Measurements from ENCODE around the gene WNT1.
A peak's percentile ranks its signal among the peaks of the same experiment; 100 is the strongest.

The WNT1 gene

DNA sequence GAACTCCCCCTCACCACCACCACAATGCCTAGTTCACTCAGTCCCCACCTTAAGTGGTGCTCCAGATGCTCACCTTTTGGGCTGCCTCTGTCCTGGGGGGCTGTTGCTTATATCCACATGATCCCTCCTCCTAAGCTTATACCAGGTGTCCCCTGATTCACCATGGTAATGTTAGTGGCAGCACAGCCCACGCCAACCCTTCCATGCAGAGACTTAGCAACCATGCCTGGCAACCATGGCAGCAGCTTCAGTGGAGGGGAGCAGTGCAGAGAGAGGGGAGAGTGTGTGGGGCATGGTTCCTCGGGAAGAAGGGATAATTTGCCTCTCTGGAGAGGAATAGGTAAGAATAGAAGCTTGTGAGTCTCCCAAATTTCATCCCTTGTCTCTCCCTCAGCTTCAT, 22.2 kb downstream of the WNT1 start:
- DNase-seq (ENCODE audit: low read depth), result no peak

GRCh38 chr12:49008943-49009342, 30.8 kb downstream of the WNT1 start:
- no peak for DNase-seq (ENCODE audit: low read depth)

DNA sequence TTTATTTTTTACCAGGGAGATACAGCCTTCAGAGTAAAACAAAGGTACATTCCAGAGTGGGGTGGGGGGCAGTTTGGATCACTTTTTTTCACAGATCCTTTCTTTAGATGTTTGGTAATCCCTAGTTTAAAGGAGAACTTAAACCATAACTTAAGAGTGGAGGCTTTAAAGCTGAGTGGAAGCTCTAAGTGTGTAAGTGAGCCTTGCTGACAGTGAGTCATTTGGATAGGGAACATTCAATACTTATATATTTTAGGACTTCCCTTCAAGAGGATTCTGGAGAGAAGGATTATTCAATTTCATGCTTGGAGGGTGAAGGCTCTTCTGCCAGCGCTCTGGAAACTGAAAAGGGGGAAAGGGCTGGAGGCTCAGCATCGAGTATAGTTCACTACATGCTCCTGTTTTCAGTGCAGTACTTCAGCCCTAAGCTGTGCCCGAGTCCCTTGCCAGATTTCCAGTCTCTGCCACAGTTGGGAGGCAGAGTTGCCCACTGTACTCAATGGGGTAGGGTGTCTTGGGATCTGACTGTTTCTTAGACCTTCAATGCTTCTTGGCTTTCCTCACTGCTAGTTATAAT, 32.1 kb downstream of the WNT1 start:
- no peak for DNase-seq (ENCODE audit: low read depth)

DNA sequence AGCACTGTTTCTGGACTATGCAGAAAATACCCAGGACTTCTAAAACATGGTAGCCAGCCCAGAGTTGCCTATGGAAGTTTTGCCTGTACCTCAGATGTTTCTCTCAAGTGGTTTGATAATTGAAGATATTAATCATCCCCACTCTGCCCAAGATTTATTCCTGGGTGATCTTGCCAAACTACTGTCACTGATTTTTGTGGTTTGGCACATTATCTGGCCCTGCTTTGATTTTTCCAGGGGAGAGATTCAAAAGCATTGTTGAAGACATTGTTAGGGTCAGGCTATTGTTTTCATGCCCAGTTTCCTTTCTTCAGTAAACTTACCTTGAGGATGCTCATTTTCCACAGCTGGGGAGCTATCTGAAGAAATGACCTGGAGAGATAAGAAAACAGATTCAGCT, 34.6 kb downstream of the WNT1 start:
- DNase-seq (ENCODE audit: low read depth), result no peak

GRCh38 chr12:49013428-49013827, 35.3 kb downstream of the WNT1 start:
- no peak for DNase-seq (ENCODE audit: low read depth)

GRCh38 chr12:49014547-49014946, 36.4 kb downstream of the WNT1 start:
- DNase-seq (ENCODE audit: low read depth), result no peak

DNA sequence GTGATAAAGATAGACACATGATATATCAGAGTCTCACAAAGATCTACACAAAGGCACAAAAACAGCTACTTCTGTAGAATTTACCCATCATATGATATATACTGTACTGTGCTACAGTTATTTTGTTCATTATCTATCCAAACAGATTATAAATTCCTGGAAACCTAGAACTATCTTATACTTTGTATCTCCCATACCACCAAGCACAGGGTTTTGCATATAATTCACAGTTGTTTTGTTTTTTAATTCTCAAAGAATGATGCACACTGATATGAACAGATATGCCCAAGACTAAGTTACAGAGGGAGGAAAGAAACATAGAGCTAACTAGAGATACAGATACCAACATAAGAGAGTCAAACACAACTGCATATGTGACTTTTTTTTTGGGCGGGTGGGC, 37.1 kb downstream of the WNT1 start:
- DNase-seq (ENCODE audit: low read depth), result no peak

DNA sequence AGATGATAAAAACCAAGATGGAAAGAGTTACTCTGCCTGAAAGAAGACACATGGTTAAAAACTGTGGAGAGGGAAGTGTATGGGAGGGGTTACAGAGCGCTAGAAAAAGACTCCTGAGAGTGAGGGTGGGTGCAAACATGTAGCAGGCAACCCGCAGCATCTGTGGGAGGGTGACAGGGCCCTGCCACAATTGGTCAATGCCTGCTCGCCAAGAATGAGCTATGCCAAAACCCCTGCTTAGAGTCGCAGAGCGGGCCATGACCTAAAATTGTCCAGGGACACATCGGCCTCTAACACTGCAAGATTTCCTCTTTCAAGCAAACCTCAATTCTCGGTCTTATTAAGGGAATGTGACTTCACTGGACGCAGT, 39.8 kb downstream of the WNT1 start:
- DNase-seq (ENCODE audit: low read depth), result no peak

- DNase-seq (ENCODE audit: low read depth), result peak; percentile 91
Measured at GRCh38 chr12:49018261-49019119, 40.4 kb downstream of the WNT1 start, which contains the start of gene PRKAG1. Gene PRKAG1 (minus strand): TSS chr12:49018776. CDS start chr12:49018740, 36 bp downstream.

DNA sequence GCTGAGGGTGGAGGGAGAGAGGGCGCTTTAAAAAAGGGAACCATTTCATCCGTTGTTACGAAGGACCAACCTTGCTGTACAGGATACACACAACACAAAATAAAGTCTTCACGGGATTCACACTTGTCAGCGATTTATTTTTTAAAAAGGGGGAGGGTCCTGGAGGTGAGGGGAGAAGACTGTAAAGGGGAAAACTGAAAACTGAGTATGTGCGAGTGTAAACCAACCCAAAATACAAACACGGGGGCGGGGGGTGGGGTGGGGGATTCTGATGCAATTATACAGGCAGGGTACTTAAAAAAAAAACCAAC, 41.0 kb downstream of the WNT1 start:
- no peak for DNase-seq (ENCODE audit: low read depth)

GRCh38 chr12:49019443-49020324, 41.6 kb downstream of the WNT1 start:
- no peak for DNase-seq (ENCODE audit: low read depth)

DNA sequence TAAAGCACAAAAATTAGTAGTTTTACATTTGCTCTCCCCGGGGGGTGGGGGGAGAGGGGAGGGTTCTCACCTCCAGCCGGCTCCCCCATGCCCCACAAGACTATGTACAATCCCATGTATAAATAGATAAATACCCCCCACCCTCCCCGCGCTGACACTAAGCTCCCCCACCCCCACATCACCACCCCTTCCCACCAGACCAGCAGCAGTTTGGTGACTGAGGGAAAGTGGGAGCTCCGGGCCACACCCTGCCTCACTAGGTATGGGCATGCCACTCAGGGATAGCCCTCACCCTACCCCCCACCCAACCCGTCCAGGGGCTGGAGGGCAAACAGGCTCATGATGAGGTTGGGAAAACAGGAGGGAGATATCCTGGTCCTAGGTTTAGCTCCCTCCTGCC, 42.3 kb downstream of the WNT1 start:
- no peak for DNase-seq (ENCODE audit: low read depth)

GRCh38 chr12:49021292-49021915, 43.3 kb downstream of the WNT1 start:
- DNase-seq (ENCODE audit: low read depth), result no peak

- no peak for DNase-seq (ENCODE audit: low read depth)
Measured at GRCh38 chr12:49022558-49023178, 44.5 kb downstream of the WNT1 start.

- DNase-seq (ENCODE audit: low read depth), result no peak
Measured at GRCh38 chr12:49023812-49024211, 45.7 kb downstream of the WNT1 start.

DNA sequence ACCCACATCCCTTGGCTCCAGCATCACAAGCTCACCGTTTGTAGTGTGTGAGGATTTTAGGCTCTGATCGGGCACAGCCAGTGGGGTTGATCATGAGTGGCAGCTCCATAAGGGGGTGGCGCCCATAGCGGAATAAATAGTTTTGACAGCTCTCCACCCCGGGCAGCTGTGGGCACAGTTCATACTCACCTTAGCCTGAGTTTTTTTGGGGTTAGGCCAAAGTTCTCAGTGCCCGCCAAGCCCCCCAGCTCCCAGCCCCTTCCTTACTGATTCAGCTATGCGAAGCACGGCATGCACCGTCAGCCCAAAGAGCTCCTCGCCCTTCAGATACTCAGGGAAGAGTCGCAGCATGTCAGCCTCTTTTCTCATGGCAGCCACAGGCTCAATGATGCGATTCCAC, 46.4 kb downstream of the WNT1 start:
- DNase-seq (ENCODE audit: low read depth), result no peak

GRCh38 chr12:49025463-49025862, 47.3 kb downstream of the WNT1 start:
- no peak for DNase-seq (ENCODE audit: low read depth)

GRCh38 chr12:49026101-49026500, 48.0 kb downstream of the WNT1 start:
- no peak for DNase-seq (ENCODE audit: low read depth)

GRCh38 chr12:49026678-49027480, 48.8 kb downstream of the WNT1 start:
- DNase-seq (ENCODE audit: low read depth), result no peak

DNA sequence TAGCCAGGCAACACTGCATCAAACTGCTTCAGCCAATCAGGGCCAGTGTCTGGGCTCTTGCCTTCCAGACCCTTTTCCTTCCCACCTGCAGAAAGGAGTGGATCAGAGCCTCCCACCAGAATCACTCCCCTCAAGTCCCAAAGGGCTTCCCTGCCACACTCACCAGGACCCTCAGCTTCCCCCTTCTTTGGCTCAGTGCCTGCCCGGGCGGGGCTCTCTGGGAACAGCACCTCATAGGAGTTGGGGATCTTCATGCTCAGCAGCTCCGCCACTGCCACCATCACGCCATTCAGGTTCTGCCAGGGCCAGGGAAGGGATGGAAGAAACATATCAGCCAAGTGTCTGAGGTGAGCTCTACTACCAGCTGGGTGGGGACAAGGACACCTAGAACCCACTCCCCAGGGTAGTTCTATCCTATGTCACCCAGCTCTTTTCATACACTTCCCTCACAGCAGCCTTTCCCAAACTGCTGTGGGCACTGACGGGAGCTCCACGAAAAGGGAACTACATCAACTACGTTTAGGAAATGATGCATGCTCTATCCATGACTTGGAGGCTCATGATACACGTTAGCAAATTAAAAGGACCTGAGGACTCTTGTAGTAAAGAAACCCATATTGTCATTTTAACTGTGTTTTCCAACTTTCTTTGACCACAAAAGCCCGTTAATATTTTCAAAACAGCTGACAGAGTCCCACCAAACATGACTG, 49.9 kb downstream of the WNT1 start:
- no peak for DNase-seq (ENCODE audit: low read depth)

Measured in stimulated activated CD8-positive, alpha-beta memory T cell treated with anti-CD3 and anti-CD28 coated beads, Interleukin-15, amount 100 ng/mL, for 1 hour (primary cell).